Liver (tissue), 9 donors: Measurements from ENCODE around the gene PCDHA1. TPM values are rescaled to one million over a fixed set of nuclear protein-coding genes. Genes with fewer than 3 reads are reported as not detected.

Experiments
- DNase-seq: peaks from one replicate; pipeline ENCODE4 v3.0.0-alpha.2; 2017; ENCODE audit warnings: low spot score
- H3K27ac ChIP-seq, 2 donors: one replicate each; pipeline ENCODE4 v1.7.0; 2013; ENCODE audit warnings: inconsistent platforms in 2 of 2, low read length in 2 of 2, control low read depth in 1 of 2, low read depth in 1 of 2, mild to moderate bottlenecking in 1 of 2
- H3K27me3 ChIP-seq, 4 donors: one replicate each; pipeline versions ENCODE4 v1.6.1 to v1.7.0; 2013; ENCODE audit warnings: low read length in 3 of 4, inconsistent platforms in 1 of 4, mild to moderate bottlenecking in 1 of 4, moderate library complexity in 1 of 4; ENCODE audit not compliant: control insufficient read depth in 4 of 4, insufficient read depth in 4 of 4
- H3K36me3 ChIP-seq, 4 donors: one replicate each; pipeline versions ENCODE4 v1.6.1 to v1.7.0; 2013; ENCODE audit warnings: low read length in 3 of 4, mild to moderate bottlenecking in 3 of 4, low read depth in 1 of 4, moderate library complexity in 1 of 4; ENCODE audit not compliant: control insufficient read depth in 4 of 4, insufficient read depth in 3 of 4
- H3K4me1 ChIP-seq, 4 donors: one replicate each; pipeline versions ENCODE4 v1.6.1 to v1.7.0; 2013; ENCODE audit warnings: low read length in 3 of 4, mild to moderate bottlenecking in 3 of 4, moderate library complexity in 1 of 4; ENCODE audit not compliant: control insufficient read depth in 4 of 4, insufficient read depth in 4 of 4
- H3K4me3 ChIP-seq, 3 donors: one replicate each; pipeline versions ENCODE4 v1.6.1 to v1.7.0; 2013; ENCODE audit warnings: low read length in 3 of 3, control low read depth in 1 of 3, low read depth in 1 of 3, mild to moderate bottlenecking in 1 of 3
- H3K9ac ChIP-seq, 2 donors: one replicate each; pipeline ENCODE4 v1.7.0; 2013; ENCODE audit warnings: low read length in 2 of 2, mild to moderate bottlenecking in 2 of 2, moderate library complexity in 2 of 2, control low read depth in 1 of 2, low read depth in 1 of 2
- H3K9me3 ChIP-seq, 4 donors: one replicate each; pipeline versions ENCODE4 v1.6.1 to v1.7.0; 2013; ENCODE audit warnings: low read length in 3 of 4; ENCODE audit not compliant: control insufficient read depth in 4 of 4
- ATF3 ChIP-seq: IDR thresholded peaks from 2 replicates; pipeline ENCODE4 v1.6.1; 2016; ENCODE audit warnings: antibody characterized with exemption
- CTCF ChIP-seq: fragments of 150-350 bp; IDR thresholded peaks from 2 replicates; pipeline ENCODE4 v1.5.1; 2017; ENCODE audit warnings: improper control_type of control experiment, low read depth, low read length; ENCODE audit not compliant: missing input control
- EGR1 ChIP-seq, 2 donors: IDR thresholded peaks; 2 replicates each; pipeline ENCODE4 v1.6.1; 2016 to 2018; ENCODE audit warnings: antibody characterized with exemption in 2 of 2, low read depth in 2 of 2
- FOXA1 ChIP-seq: IDR thresholded peaks from 2 replicates; pipeline ENCODE4 v1.6.1; 2016; ENCODE audit warnings: antibody characterized with exemption
- FOXA2 ChIP-seq: IDR thresholded peaks from 2 replicates; pipeline ENCODE4 v1.6.1; 2016; ENCODE audit warnings: antibody characterized with exemption
- GABPA ChIP-seq, 2 donors: IDR thresholded peaks in 1 of 2; conservative IDR thresholded peaks in 1 of 2; 2 replicates each; pipeline ENCODE4 v1.6.1; 2016; ENCODE audit warnings: antibody characterized with exemption in 2 of 2, mild to moderate bottlenecking in 1 of 2, moderate library complexity in 1 of 2
- HNF4A ChIP-seq, 2 donors: conservative IDR thresholded peaks; 2 replicates each; pipeline ENCODE4 v1.6.1; 2016; ENCODE audit warnings: antibody characterized with exemption in 2 of 2, mild to moderate bottlenecking in 2 of 2
- HNF4G ChIP-seq: IDR thresholded peaks from 2 replicates; pipeline ENCODE4 v1.6.1; 2016; ENCODE audit warnings: antibody characterized with exemption
- JUND ChIP-seq, 2 donors: IDR thresholded peaks; 2 replicates each; pipeline ENCODE4 v1.6.1; 2016; ENCODE audit warnings: antibody characterized with exemption in 2 of 2
- MAX ChIP-seq: IDR thresholded peaks from 2 replicates; pipeline ENCODE4 v1.6.1; 2016; ENCODE audit warnings: antibody characterized with exemption
- NR2F2 ChIP-seq: IDR thresholded peaks from 2 replicates; pipeline ENCODE4 v1.6.1; 2016; ENCODE audit warnings: antibody characterized with exemption
- RAD21 ChIP-seq, 2 donors: IDR thresholded peaks; 2 replicates each; pipeline ENCODE4 v1.6.1; 2016; ENCODE audit warnings: antibody characterized with exemption in 2 of 2, mild to moderate bottlenecking in 2 of 2
- REST ChIP-seq: IDR thresholded peaks from 2 replicates; pipeline ENCODE4 v1.6.1; 2016; ENCODE audit warnings: antibody characterized with exemption, mild to moderate bottlenecking
- RXRA ChIP-seq, 2 donors: IDR thresholded peaks; 2 replicates each; pipeline ENCODE4 v1.6.1; 2017 to 2018; ENCODE audit warnings: antibody characterized with exemption in 2 of 2, mild to moderate bottlenecking in 1 of 2
- SP1 ChIP-seq: IDR thresholded peaks from 2 replicates; pipeline ENCODE4 v1.6.1; 2018; ENCODE audit warnings: antibody characterized with exemption, mild to moderate bottlenecking
- TAF1 ChIP-seq: conservative IDR thresholded peaks from 2 replicates; pipeline ENCODE4 v1.6.1; 2016; ENCODE audit warnings: antibody characterized with exemption, mild to moderate bottlenecking
- YY1 ChIP-seq: IDR thresholded peaks from 2 replicates; pipeline ENCODE4 v1.6.1; 2016; ENCODE audit warnings: antibody characterized with exemption, mild to moderate bottlenecking
- ZBTB33 ChIP-seq: IDR thresholded peaks from 2 replicates; pipeline ENCODE4 v1.6.1; 2016; ENCODE audit warnings: antibody characterized with exemption
- WGBS: extraction: QIAGEN DNeasy Blood & Tissue Kit; methylation state at CpG from one replicate; pipeline ENCODE4 v1.1.7; 2013; 5-methylcytosine and 5-hydroxymethylcytosine counted together
- polyA plus RNA-seq, 2 donors: library from polyadenylated mRNA; stranded (reverse) in 1 of 2; unstranded in 1 of 2; fragments of 200-250 nt in 1 of 2; fragments of >200 nt in 1 of 2; fragmentation: Nextera tagmentation in 1 of 2; extraction: Ambion mirVana in 1 of 2; gene quantifications; one replicate each; pipeline versions ENCODE4 v1.2.1 to v1.2.3, GENCODE V29; 2013 to 2015
- total RNA-seq, 2 donors: library from RNA; depleted of rRNA; stranded (reverse); fragments of >200 nt; gene quantifications; one replicate each; pipeline ENCODE4 v1.2.3, GENCODE V29; 2014
- donor health status: healthy.
- donor health status: healthy.
- donor health status: healthy.
- donor health status: healthy.
- donor health status: healthy.

PCDHA1 gene
- total and polyA plus RNA-seq, 4 donors = not detected

- Histone ChIP-seq H3K9ac (no peak overlapping the region), H3K4me3 (no peak overlapping the region), H3K9me3 (no peaks in the 10 kb centered on the region), H3K36me3 (no peaks in the 10 kb centered on the region), H3K27me3 (peaks cover 0 to 2% (median 0%) of the 10 kb centered on the region in 4 donors), H3K4me1 (no peaks in the 10 kb centered on the region), H3K27ac (no peak overlapping the region)
- DNase-seq = no peak
- TF ChIP-seq RAD21 (IDR thresholded peaks at IDR 0.05) (no peak), CTCF (no peak), HNF4G (no peak), SP1 (no peak), FOXA1 (no peak), ZBTB33 (no peak), TAF1 (no peak), NR2F2 (no peak), JUND (IDR thresholded peaks at IDR 0.05) (no peak), HNF4A (conservative IDR thresholded peaks at IDR 0.05) (no peak), MAX (no peak), RXRA (IDR thresholded peaks at IDR 0.05) (no peak), REST (no peak), YY1 (no peak), GABPA (IDR thresholded peaks at IDR 0.05 in 1 of 2, conservative IDR thresholded peaks at IDR 0.05 in 1 of 2) (no peak)
- 84% methylated on average over 3 of the region's 3 CpGs for WGBS
These were observed 217.1 kb downstream of the PCDHA1 start for GRCh38 chr5:141003031-141003430.

- no peak overlapping the region for H3K4me3 ChIP-seq
These were observed 218.1 kb downstream of the PCDHA1 start for GRCh38 chr5:141003791-141004611.

More at GRCh38 chr5:141003791-141004611, 218.1 kb downstream of the PCDHA1 start:
- Histone ChIP-seq H3K27ac (no peak overlapping the region), H3K27me3 (peaks cover 0 to 2% (median 0%) of the 10 kb centered on the region in 4 donors), H3K9ac (no peak overlapping the region), H3K4me1 (no peaks in the 10 kb centered on the region), H3K9me3 (no peaks in the 10 kb centered on the region), H3K36me3 (no peaks in the 10 kb centered on the region)
- WGBS = 37% methylated on average over 4 of the region's 4 CpGs
- TF ChIP-seq FOXA2 (no peak), REST (no peak), FOXA1 (no peak), HNF4G (no peak), YY1 (no peak), ATF3 (no peak), RAD21 (IDR thresholded peaks at IDR 0.05) (no peak), SP1 (no peak), RXRA (IDR thresholded peaks at IDR 0.05) (no peak), TAF1 (no peak), MAX (no peak), EGR1 (IDR thresholded peaks at IDR 0.05; ENCODE audit: low read depth in 2 of 2) (no peak)
- no peak for DNase-seq
